Globus pallidus (tissue), 1 donor: Measurements from ENCODE around the gene CDC123.
"Not testable (repeated sequence)": the region's sequence is repeated elsewhere in the genome, so short reads cannot be mapped to it uniquely, and the experiment has no call there.

Experiments
- DNase-seq: peaks from one replicate; pipeline ENCODE4 v3.0.0-alpha.2; 2015; ENCODE audit warnings: low spot score

Gene CDC123

DNA sequence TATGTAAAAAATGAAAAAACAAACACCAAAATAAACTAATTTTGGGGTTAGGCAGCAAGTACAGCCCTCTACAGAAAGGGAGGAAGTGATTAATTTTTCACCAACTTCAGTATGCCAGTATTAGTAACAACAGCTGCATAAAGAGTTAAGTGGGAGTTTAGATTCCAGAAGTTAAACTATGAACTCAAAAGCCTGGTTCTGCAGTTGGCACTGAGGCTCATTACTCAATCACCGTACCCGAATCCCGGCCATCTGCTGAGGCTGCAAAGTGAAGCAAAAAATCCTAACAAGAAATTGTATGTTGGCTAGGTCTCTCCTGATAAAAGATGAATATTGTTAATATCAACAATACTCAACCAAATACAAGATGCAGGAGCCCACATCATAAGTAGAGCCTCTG lies 4.3 kb upstream of the CDC123 start:
- no peak for DNase-seq

DNA sequence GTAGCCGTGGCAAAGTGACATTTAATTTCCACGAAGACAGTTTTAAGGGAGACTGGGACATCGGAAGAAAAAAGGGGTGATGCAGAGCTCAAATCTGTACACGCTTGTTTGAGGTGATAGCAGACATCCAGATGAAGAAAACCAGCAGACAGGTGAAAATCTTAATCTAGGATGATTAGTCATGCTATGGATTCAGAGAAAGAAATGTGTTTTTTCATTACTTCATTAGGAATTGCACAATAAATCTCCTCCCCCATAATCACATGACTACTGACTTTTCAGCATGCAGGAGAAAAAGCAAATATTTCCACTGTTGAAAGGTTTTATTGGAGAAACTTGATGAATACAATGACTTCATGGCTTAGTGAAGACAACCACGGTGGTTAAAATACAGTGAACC lies 2.8 kb upstream of the CDC123 start:
- no peak for DNase-seq

GRCh38 chr10:12194752-12195271 lies 1.2 kb upstream of the CDC123 start:
- peak; percentile 15 for DNase-seq

DNA sequence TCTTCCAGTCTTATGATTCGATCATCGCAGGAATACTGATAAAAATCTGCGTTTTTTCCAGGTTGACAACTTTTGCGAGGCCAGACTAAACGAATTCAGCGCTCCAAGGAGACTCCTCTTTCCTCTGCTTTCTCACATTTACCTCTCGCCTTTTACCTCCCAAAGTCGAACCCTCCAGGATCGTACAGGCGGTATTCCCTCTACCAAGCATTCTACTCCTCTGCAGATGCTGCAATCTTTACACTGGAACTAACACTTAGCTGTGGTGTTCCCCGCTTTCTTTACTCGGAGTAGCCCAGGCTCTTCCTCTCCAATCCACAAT lies 746 bp upstream of the CDC123 start:
- no peak for DNase-seq

DNA sequence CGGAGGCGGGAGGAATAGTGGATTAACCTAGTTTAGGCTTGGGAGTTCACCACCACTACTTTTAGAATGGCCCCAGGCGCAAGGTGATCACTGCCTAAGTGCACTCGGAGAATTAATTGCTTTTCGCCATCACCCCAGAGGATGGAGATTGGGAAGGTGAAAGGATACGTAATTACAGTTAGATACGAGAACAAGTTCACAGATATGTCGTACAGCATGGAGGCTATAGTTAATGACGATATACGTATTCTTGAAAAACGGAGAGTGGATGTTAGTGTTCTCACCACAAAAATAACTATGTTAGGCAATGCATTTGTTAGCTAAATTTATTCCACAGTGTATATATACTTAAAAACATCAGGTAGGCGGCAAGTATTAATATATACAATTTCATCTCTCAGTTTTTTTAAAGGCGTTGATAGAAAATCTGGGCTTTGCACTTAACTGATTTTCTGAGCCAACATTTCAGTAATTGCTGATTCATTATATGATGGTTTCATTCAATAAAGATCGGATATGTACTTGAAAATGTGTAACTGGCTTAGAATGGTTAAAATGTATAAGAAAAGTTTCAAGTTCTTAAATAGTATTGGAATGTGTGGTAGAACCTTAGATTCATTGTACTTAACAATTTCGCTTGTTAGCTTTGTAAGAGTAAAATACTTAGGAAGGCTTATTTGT lies 683 bp downstream of the CDC123 start:
- DNase-seq = no peak

DNA sequence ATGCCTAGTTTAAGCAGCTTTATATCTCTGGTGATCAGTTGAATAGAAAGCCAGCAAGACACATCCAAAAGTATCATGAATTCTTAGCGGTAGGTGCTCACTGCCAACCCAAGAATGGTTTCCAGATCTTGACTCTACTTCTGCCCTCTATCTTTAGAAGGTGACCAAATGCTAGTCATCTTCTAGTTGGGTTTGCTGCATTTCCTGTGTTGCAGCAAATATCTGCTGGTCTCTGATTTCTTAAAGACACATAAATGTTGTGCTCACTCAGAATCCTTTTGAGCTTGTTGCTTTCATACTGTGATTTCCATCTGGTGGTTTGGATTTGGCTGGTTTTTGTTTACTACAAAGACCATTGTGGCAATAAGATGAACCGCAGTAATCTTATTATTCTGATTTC lies 2.2 kb downstream of the CDC123 start:
- no peak for DNase-seq

DNA sequence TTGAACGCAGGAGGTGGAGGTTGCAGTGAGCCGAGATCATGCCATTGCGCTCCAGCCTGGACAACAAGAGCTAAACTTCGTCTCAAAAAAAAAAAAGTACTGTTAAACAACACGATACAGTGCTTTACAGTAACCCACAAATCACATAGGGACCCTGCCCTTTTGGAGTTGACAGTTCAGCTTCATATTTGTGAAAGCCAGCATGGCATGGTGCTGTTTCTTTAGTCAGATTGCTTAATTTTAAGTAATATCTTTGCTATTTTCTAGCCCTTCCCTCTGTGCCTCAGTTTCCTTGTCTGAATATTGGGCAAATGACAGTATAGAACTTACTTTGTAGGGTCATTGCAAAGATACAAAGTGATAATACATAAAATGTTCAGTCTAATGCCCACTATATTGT lies 4.9 kb downstream of the CDC123 start:
- DNase-seq = no peak

- no peak for DNase-seq
These were observed 5.6 kb downstream of the CDC123 start for GRCh38 chr10:12201543-12201942.

DNA sequence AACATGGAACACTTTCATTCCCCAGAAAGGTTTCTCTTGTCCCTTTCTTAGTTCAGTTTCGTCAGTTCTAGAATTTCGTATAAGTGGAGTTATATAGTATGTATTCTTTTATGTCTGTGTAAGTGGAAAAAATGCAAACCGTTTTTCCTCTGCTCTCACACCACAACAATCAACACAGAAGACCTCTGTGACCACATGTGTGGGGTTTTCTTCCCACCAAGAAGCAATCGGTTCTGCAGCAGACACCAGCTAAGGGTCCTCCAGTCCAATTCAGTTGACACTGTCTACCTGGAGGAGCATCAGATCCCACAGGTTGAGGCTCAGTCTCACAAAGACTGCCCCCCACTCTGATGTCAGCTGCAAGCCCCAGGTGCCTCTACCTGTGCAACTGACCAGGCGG lies 6.2 kb downstream of the CDC123 start:
- DNase-seq = no peak

DNA sequence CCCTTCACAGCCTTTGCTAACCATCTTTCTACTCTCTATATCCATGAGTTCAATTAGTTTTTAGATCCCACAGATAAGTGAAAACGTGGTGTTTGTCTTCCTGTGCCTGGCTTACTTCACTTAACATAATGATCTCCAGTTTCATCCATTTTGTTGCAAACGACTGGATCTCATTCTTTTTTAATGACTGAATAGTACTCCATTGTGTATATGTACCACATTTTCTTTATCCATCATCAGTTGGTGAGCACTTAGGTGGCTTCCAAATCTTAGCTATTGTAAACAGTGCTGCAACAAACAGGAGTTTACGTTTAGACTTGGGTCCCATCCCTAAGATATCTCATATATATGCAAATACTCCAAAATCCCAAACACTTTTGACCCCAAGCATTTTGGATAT lies 9.1 kb downstream of the CDC123 start:
- no peak for DNase-seq

- DNase-seq = no peak
These were observed 11.1 kb downstream of the CDC123 start for GRCh38 chr10:12207114-12207513.

- DNase-seq = no peak
These were observed 12.5 kb downstream of the CDC123 start for GRCh38 chr10:12208460-12208859.

GRCh38 chr10:12212454-12212853 lies 16.5 kb downstream of the CDC123 start:
- no peak for DNase-seq

DNA sequence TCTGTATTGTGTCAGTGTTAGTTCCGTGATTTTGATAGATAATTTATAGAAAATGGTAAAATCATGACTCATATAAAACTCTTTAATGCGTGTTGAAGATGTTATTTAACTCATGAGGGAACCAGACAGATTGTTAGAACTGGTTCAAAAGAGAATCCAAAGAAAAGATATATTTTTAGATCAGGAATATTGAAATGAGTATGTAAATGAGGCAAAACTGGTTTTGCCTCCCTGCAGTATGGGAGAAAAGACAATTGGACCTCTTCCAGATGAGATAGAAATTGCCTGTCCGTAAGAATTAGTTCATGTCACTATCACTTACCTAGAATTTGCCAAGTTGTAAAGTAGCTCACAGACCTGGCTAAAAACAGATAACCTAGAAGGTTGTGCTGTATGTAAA lies 17.6 kb downstream of the CDC123 start:
- DNase-seq = no peak

- no peak for DNase-seq
These were observed 18.1 kb downstream of the CDC123 start for GRCh38 chr10:12214093-12214492.

GRCh38 chr10:12214763-12215218 lies 18.8 kb downstream of the CDC123 start:
- peak; percentile 51 for DNase-seq

- DNase-seq = no peak
These were observed 23.0 kb downstream of the CDC123 start for GRCh38 chr10:12218991-12219390.

DNA sequence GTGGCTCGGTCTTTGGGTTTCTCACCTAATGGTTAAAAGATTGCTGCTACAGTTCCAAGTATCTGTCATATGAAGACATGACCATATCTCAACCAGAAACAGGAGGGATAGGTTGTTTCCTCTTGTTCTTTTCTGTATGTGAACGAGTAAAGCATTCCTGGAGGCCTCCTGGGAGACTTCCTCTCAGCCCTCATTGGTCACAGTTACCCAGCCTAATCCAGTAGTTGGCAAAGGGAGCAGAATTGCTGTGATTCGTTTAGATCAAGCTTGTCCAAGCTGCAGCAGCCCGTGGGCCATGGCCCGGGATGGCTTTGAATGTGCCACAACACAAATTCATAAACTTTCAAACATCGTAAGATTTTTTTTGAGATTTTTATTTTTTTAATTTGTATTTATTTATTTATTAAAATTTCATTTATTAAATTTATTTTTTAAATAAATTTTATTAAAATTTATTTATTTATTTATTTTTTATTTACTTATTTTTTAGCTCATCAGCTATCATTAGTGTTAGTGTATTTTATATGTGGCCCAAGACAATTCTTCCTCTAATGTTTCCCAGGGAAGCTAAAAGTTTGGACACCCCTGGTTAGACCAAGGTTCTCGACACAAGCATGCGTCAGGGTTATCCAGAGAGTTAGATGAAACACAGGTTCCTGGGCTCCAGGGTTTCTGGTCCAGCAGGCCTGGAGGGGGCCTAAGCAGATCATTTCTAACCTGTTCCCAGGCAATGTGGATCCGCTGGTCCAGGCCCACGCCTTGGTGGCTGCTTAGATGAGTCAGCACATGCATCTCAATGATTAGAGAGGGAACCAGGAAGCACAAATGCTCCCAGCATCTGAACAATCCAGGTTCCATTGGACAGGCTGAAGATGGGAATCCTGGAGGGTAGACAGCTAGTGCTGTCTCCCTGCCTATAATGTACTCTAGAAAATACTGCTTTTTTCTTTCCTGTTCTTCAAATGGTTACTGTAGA lies 25.6 kb downstream of the CDC123 start:
- no peak for DNase-seq

DNA sequence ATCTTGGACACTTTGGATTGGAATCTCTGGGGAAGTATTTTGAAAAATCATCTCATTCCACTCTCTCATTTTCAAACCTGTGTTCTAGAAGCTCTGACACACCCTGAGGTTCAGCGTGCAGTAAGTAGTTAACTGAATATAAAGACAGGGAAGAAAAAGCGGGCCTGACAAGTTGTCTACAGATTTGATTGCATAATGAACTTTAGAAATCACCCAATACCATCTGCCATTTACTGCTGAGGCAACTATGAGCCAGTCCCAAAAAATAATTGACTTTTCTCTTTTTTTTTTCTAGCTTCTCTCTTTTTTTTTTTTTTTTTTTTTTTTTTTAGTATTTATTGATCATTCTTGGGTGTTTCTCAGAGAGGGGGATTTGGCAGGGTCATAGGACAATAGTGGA lies 29.5 kb downstream of the CDC123 start:
- no peak for DNase-seq

GRCh38 chr10:12226438-12226837 lies 30.4 kb downstream of the CDC123 start:
- DNase-seq = not testable (repeated sequence)

DNA sequence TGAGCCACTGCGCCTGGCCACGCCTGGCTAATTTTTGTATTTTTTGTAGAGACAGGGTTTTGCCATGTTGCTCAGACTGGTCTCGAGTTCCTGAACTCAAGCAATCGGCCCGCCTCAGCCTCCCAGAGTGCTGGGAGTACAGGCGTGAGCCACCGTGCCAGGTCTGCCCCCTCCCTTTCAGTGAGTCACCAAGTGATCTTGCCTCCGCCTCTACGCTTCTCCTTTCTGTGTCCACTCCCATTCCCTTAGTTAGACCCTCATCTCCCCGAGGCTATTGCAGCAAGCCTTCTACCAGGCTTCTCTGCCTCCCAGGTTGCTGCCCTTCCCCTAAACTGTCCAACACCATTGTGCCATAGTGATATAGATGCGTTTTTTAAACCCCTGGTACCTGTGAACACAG lies 32.9 kb downstream of the CDC123 start:
- no peak for DNase-seq

- not testable (repeated sequence) for DNase-seq
These were observed 38.7 kb downstream of the CDC123 start for GRCh38 chr10:12234687-12235086.

GRCh38 chr10:12235116-12235694 lies 39.2 kb downstream of the CDC123 start:
- DNase-seq = no peak
